HL-60 (cell line): ENCODE data around the gene KBTBD8.

Experiments
- CTCF ChIP-seq: IDR thresholded peaks from one replicate; pipeline ENCODE4 v1.5.1; 2011; ENCODE audit warnings: low read length, control low read depth, inconsistent platforms; ENCODE audit not compliant: insufficient read depth
- GABPA ChIP-seq: IDR thresholded peaks from 2 replicates; pipeline ENCODE4 v1.6.1; 2012; ENCODE audit warnings: low read depth
- POLR2AphosphoS5 ChIP-seq: IDR thresholded peaks from 2 replicates; pipeline ENCODE4 v1.6.1; 2012; ENCODE audit warnings: low read depth

- TF ChIP-seq CTCF (no peak), GABPA (no peak), POLR2AphosphoS5 (no peak)
These were observed 40.0 kb upstream of the KBTBD8 start for GRCh38 chr3:66958067-66958466.
